GM10248 (cell line): ENCODE data around the gene SLC52A3.

Experiments
- CTCF ChIA-PET: fragments of 300-600 bp; sonication (Branson Sonifier 250); formaldehyde crosslinking; extraction: SDS; loops from one replicate; lab custom pipeline; 2021; ENCODE audit warnings: antibody characterized with exemption; lab: Yijun Ruan, JAX
- POLR2A ChIA-PET: fragments of 350-650 bp; sonication (Branson Sonifier 250); formaldehyde crosslinking; extraction: SDS; loops from one replicate; lab custom pipeline; 2020; ENCODE audit warnings: antibody characterized with exemption; lab: Yijun Ruan, JAX
- DNase-seq: peaks from one replicate; pipeline ENCODE4 v3.0.0; 2012; ENCODE audit errors: extremely low spot score
- TF ChIP-seq, protein P1 (sequence below): IDR thresholded peaks from 2 replicates; pipeline ENCODE4 v1.5.1; 2012; ENCODE audit warnings: mild to moderate bottlenecking, low read depth; ENCODE audit errors: extremely low read depth, missing control alignments, control extremely low read depth

Gene SLC52A3

DNA sequence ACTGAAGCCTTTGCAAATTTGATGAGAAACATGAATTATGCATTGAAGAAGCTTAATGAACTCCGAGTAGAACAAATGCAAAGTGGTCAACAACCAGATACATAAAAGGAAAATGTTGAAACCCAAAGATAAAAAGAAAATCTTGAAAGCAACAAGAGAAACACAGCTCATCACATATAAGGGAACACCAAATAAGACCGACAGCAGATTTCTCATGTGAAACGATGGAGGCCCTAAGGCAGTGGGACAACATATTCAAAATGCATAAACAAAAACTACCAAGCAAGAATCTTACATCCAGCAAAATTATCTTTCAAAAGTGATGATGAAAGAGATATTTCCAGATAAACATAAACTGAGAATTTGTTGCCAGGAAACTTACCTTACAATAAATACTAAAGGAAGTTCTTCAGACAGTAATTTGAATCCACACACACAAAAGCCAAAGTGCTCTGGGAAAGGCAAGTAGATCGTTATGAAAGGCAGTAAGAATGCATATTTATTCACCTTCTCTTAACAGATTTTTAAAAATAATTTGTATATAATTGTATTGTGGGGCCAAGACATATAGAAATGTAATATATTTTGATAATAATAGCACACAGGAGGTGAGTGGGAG is 22.5 kb downstream of the SLC52A3 start:
- CTCF ChIA-PET = interaction anchor here (0.9 to 1.3 kb wide), 3 partner anchors 15 to 183 kb away, joined by 3 to 4 read pairs (median 3); no protein-coding TSS in a partner anchor
- POLR2A ChIA-PET = no interaction called here
- TF ChIP-seq, protein P1, sequence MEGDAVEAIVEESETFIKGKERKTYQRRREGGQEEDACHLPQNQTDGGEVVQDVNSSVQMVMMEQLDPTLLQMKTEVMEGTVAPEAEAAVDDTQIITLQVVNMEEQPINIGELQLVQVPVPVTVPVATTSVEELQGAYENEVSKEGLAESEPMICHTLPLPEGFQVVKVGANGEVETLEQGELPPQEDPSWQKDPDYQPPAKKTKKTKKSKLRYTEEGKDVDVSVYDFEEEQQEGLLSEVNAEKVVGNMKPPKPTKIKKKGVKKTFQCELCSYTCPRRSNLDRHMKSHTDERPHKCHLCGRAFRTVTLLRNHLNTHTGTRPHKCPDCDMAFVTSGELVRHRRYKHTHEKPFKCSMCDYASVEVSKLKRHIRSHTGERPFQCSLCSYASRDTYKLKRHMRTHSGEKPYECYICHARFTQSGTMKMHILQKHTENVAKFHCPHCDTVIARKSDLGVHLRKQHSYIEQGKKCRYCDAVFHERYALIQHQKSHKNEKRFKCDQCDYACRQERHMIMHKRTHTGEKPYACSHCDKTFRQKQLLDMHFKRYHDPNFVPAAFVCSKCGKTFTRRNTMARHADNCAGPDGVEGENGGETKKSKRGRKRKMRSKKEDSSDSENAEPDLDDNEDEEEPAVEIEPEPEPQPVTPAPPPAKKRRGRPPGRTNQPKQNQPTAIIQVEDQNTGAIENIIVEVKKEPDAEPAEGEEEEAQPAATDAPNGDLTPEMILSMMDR = no peak
- no peak for DNase-seq

DNA sequence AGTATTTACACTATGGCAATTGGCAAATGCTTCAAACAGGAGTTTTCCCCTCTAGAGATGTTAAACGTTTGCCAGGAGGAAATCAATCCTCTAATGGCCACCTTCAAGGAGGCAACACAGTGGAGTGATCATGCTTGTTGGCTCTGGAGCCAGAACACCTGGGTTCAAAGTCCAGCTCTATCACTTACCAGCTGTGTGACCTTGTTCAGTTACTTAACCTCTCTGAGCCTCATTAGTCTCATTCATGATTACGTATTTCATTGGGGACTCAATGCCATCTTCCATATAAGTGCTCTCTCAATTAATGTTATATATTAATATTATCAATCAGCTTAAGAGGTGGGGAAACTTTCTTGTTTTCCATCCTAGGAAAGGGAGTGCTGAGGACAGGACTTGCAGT is 26.1 kb downstream of the SLC52A3 start:
- ChIA-PET POLR2A (no interaction called here), CTCF (interaction anchor here (0.9 kb wide), 1 partner anchor 10 kb away, joined by 3 read pairs; no protein-coding TSS in a partner anchor)
- TF ChIP-seq, protein P1 = no peak
- DNase-seq = no peak

DNA sequence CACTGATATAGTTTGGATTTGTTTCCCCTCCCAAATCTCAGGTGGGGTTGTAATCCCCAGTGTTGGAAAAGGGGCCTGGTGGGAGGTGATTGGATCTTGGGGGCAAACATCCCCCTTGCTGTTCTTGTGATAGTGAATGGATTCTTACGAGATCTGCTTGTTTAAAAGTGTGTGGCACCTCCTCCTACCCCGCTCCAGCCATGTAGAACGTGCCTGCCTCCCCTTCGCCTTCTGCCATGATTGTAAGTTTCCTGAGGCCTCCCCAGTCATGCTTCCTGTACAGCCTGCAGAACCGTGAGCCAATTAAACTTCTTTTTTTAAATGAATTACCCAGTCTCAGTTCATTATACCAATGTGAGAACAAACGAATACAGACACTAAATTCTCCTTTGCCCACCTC is 26.7 kb downstream of the SLC52A3 start:
- TF ChIP-seq, protein P1 = no peak
- CTCF ChIA-PET = interaction anchor here (0.9 kb wide), 1 partner anchor 9 kb away, joined by 3 read pairs; no protein-coding TSS in a partner anchor
- no peak for DNase-seq
- POLR2A ChIA-PET = no interaction called here

DNA sequence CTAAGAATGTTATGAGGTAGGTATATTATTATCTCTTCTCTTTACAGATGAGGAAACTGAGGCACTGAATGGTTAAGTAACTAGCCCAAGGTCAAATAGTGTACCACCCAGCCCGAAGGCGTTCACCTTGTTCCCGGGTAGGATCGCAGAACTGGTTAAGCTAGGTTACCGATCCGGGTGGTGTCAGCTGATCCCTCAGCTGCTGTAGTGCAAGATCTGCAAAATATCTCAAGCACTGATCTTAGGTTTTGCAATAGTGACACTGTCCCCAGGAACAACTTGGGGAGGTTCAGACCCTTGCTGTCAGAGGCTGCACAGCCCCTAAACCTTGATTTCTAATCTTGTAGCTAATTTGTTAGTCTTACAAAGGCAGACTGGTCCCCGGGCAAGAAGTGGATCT is 28.1 kb downstream of the SLC52A3 start:
- TF ChIP-seq, protein P1 = no peak
- CTCF ChIA-PET = interaction anchor here (1.2 to 2.4 kb wide), 6 partner anchors 8 to 177 kb away, joined by 3 to 16 read pairs (median 6); no protein-coding TSS in a partner anchor
- POLR2A ChIA-PET = no interaction called here
- DNase-seq = no peak

DNA sequence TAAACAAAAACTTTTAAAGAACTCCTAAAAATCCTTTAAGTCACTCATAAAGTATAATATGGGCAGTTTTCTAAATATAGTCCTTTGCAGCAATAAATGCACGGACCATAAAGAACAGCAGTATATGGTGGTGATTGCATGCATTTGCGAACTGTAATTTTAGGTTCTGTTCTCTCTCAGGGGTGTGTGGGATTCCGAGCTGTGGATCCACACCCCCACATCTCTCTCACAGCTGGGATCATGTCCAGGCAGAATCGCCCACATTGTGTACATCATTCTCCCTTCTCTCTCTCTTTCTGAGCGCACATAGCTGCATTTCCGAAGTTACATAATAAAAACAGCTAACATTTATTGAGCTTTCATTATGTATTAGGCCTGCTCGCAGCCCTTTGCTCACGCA is 28.6 kb downstream of the SLC52A3 start:
- ChIA-PET CTCF (interaction anchor here (0.7 to 2.4 kb wide), 12 partner anchors 9 to 385 kb away, joined by 3 to 16 read pairs (median 4); no protein-coding TSS in a partner anchor), POLR2A (no interaction called here)
- TF ChIP-seq, protein P1 = no peak
- no peak for DNase-seq

DNA sequence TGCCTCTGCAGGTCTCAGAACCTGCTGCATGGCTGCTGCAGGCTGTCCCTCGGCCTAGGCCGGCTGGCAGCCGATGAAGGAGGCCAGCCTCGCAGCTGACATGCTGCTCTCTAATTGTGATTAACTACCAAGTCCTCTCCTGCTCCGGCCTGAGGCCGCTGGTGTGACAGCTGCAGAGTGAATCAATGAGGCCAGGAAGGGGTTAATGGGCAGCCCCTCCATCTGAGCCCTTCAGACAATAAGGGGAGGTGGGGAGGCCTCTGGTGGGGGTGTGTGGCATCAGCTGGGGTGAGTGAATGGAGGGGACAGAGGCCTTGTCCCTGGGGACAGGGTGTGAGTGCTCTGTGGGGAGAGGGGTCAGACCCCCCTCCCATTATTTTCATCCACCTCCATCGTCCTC is 34.4 kb downstream of the SLC52A3 start:
- ChIA-PET POLR2A (no interaction called here), CTCF (no interaction called here)
- TF ChIP-seq, protein P1 = no peak

More for the DNA sequence above, 34.4 kb downstream of the SLC52A3 start:
- DNase-seq = no peak
